Calu3 (cell line): ENCODE results near the gene CD300LB. TPM values are rescaled to one million over a fixed set of nuclear protein-coding genes. Genes with fewer than 3 reads are reported as not detected.

Experiments used
- BruUV-seq: library from RNA; stranded (reverse); fragments of 400-500 nt; replicated peaks from 2 replicates; lab custom pipeline; 2021; lab: Mats Ljungman, UMichigan
- CTCF ChIA-PET: fragments of 300-600 bp; sonication (Branson Sonifier 250); formaldehyde crosslinking; loops from one replicate; lab custom pipeline; 2022; ENCODE audit warnings: antibody characterized with exemption; lab: Charles Lee
- DNase-seq: peaks from one replicate; pipeline ENCODE4 v3.0.0; 2022
- H3K27ac Mint-ChIP-seq: one replicate; pipeline ENCODE4 v1.8.0; 2022; ENCODE audit warnings: mixed read lengths; ENCODE audit not compliant: unreplicated experiment
- H3K27me3 Mint-ChIP-seq: one replicate; pipeline ENCODE4 v1.8.0; 2022; ENCODE audit warnings: mixed read lengths; ENCODE audit not compliant: unreplicated experiment
- H3K36me3 Mint-ChIP-seq: one replicate; pipeline ENCODE4 v1.8.0; 2022; ENCODE audit warnings: mild to moderate bottlenecking, moderate library complexity, mixed read lengths; ENCODE audit not compliant: insufficient read depth, unreplicated experiment
- H3K4me1 Mint-ChIP-seq: one replicate; pipeline ENCODE4 v1.8.0; 2022; ENCODE audit warnings: mild to moderate bottlenecking, low read depth, mixed read lengths; ENCODE audit not compliant: unreplicated experiment
- H3K4me3 Mint-ChIP-seq: one replicate; pipeline ENCODE4 v1.8.0; 2022; ENCODE audit warnings: mild to moderate bottlenecking, low read depth, moderate library complexity, mixed read lengths; ENCODE audit not compliant: unreplicated experiment
- H3K9me3 Mint-ChIP-seq: one replicate; pipeline ENCODE4 v1.8.0; 2022; ENCODE audit warnings: low read depth, mixed read lengths; ENCODE audit not compliant: unreplicated experiment
- intact Hi-C: fragments of 100-400 bp; cut with micrococcal nuclease; formaldehyde crosslinking; loops from one replicate; pipeline ENCODE4 v1.10.0; 2022; ENCODE audit not compliant: unreplicated experiment
- total RNA-seq: library from RNA; stranded (reverse); gene quantifications from 2 replicates; pipeline ENCODE4 v1.2.3, GENCODE V29; 2022
- TF ChIP-seq, protein P1 (sequence below): fragments of 200-600 bp; IDR thresholded peaks from one replicate; pipeline ENCODE4 v1.8.0; 2022; ENCODE audit warnings: antibody characterized with exemption; ENCODE audit not compliant: unreplicated experiment

CD300LB gene
- total RNA-seq, 1 experiment from 2014 or later = not detected

- peaks cover 96% of the 10 kb centered on the region for H3K27me3 Mint-ChIP-seq
- peaks cover 10% of the 10 kb centered on the region for H3K4me1 Mint-ChIP-seq
- H3K27ac Mint-ChIP-seq = no peak overlapping the region
- no peak overlapping the region for H3K4me3 Mint-ChIP-seq
- TF ChIP-seq, protein P1, sequence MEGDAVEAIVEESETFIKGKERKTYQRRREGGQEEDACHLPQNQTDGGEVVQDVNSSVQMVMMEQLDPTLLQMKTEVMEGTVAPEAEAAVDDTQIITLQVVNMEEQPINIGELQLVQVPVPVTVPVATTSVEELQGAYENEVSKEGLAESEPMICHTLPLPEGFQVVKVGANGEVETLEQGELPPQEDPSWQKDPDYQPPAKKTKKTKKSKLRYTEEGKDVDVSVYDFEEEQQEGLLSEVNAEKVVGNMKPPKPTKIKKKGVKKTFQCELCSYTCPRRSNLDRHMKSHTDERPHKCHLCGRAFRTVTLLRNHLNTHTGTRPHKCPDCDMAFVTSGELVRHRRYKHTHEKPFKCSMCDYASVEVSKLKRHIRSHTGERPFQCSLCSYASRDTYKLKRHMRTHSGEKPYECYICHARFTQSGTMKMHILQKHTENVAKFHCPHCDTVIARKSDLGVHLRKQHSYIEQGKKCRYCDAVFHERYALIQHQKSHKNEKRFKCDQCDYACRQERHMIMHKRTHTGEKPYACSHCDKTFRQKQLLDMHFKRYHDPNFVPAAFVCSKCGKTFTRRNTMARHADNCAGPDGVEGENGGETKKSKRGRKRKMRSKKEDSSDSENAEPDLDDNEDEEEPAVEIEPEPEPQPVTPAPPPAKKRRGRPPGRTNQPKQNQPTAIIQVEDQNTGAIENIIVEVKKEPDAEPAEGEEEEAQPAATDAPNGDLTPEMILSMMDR = no peak
- BruUV-seq = no TSS peak
- intact Hi-C loops = no loop called here
- no peak for DNase-seq
- CTCF ChIA-PET = no interaction called here
- H3K36me3 Mint-ChIP-seq = peaks cover 5% of the 10 kb centered on the region
- peaks cover 7% of the 10 kb centered on the region for H3K9me3 Mint-ChIP-seq
Measured at GRCh38 chr17:74573169-74573568, 41.9 kb upstream of the CD300LB start.

- no peak for DNase-seq
- no TSS peak for BruUV-seq
- H3K27ac Mint-ChIP-seq = no peak overlapping the region
- H3K36me3 Mint-ChIP-seq = peaks cover 5% of the 10 kb centered on the region
- peaks cover 96% of the 10 kb centered on the region for H3K27me3 Mint-ChIP-seq
- intact Hi-C loops = no loop called here
- TF ChIP-seq, protein P1 = no peak
- no peak overlapping the region for H3K4me3 Mint-ChIP-seq
- CTCF ChIA-PET = no interaction called here
- H3K9me3 Mint-ChIP-seq = peaks cover 8% of the 10 kb centered on the region
- peaks cover 13% of the 10 kb centered on the region for H3K4me1 Mint-ChIP-seq
Measured at GRCh38 chr17:74571621-74572270, 40.5 kb upstream of the CD300LB start.

GRCh38 chr17:74569020-74570003 is 38.0 kb upstream of the CD300LB start:
- peaks cover 13% of the 10 kb centered on the region for H3K4me1 Mint-ChIP-seq
- H3K27me3 Mint-ChIP-seq = peaks cover 92% of the 10 kb centered on the region
- no TSS peak for BruUV-seq
- peak; percentile 53 for DNase-seq
- TF ChIP-seq, protein P1 = no peak
- H3K4me3 Mint-ChIP-seq = no peak overlapping the region
- H3K9me3 Mint-ChIP-seq = peaks cover 8% of the 10 kb centered on the region
- CTCF ChIA-PET = interaction anchor here (0.5 to 0.8 kb wide), 3 partner anchors 22 to 88 kb away, joined by 3 read pairs; no protein-coding TSS in a partner anchor
- intact Hi-C loops = no loop called here
- H3K27ac Mint-ChIP-seq = no peak overlapping the region
- H3K36me3 Mint-ChIP-seq = peaks cover 5% of the 10 kb centered on the region

- peaks cover 11% of the 10 kb centered on the region for H3K9me3 Mint-ChIP-seq
- no TSS peak for BruUV-seq
- DNase-seq = no peak
- CTCF ChIA-PET = no interaction called here
- TF ChIP-seq, protein P1 = no peak
- intact Hi-C loops = no loop called here
- H3K4me1 Mint-ChIP-seq = peaks cover 13% of the 10 kb centered on the region
- H3K4me3 Mint-ChIP-seq = no peak overlapping the region
- no peak overlapping the region for H3K27ac Mint-ChIP-seq
- H3K27me3 Mint-ChIP-seq = peaks cover 93% of the 10 kb centered on the region
- H3K36me3 Mint-ChIP-seq = peaks cover 5% of the 10 kb centered on the region
Measured at GRCh38 chr17:74568106-74568873, 37.0 kb upstream of the CD300LB start.
